T-helper 1 cell treated with Interleukin-12 subunit alpha and Interleukin-12 subunit beta and Interleukin-4 antibody, amounts not matched to agents 30 μg/mL and 1 μg/mL, for 36 hours (primary cell): ENCODE results near the gene TDRD7.

ENCODE experiments used
- H3K27ac Mint-ChIP-seq: one replicate; pipeline ENCODE4 v1.8.0; 2021; ENCODE audit warnings: mild to moderate bottlenecking, mixed read lengths
- H3K27me3 Mint-ChIP-seq: one replicate; pipeline ENCODE4 v1.8.0; 2021; ENCODE audit warnings: low read depth, mixed read lengths
- H3K36me3 Mint-ChIP-seq: one replicate; pipeline ENCODE4 v1.8.0; 2021; ENCODE audit warnings: low read depth, mixed read lengths
- H3K4me1 Mint-ChIP-seq: one replicate; pipeline ENCODE4 v1.8.0; 2021; ENCODE audit warnings: low read depth, mixed read lengths
- H3K4me3 Mint-ChIP-seq: one replicate; pipeline ENCODE4 v1.8.0; 2021; ENCODE audit warnings: mild to moderate bottlenecking, moderate library complexity, mixed read lengths
- H3K9me3 Mint-ChIP-seq: one replicate; pipeline ENCODE4 v1.8.0; 2021; ENCODE audit warnings: mixed read lengths

The TDRD7 gene

DNA sequence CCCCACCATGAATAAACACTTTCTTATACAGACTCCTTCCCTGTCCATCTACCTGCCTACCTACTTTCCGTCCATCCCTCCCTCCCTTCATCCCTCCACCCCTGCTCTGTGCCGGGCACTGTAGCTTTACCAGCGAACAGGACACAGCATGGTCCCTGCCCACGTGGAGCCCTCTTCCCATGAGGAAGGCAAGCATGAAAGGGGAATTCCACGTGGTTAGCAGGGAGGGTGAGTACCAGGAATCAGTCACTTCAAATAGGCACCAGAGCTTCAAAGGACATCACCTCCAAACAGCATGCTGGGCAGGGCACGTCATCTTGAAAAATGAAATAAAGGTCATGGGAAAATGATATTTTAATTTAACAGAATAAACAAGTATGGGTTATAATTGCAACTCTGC is 35.0 kb upstream of the TDRD7 start:
- Mint-ChIP-seq H3K27me3 (peaks cover 4% of the 10 kb centered on the region), H3K4me1 (no peaks in the 10 kb centered on the region), H3K36me3 (no peaks in the 10 kb centered on the region), H3K9me3 (no peaks in the 10 kb centered on the region), H3K4me3 (no peak overlapping the region), H3K27ac (no peak overlapping the region)

DNA sequence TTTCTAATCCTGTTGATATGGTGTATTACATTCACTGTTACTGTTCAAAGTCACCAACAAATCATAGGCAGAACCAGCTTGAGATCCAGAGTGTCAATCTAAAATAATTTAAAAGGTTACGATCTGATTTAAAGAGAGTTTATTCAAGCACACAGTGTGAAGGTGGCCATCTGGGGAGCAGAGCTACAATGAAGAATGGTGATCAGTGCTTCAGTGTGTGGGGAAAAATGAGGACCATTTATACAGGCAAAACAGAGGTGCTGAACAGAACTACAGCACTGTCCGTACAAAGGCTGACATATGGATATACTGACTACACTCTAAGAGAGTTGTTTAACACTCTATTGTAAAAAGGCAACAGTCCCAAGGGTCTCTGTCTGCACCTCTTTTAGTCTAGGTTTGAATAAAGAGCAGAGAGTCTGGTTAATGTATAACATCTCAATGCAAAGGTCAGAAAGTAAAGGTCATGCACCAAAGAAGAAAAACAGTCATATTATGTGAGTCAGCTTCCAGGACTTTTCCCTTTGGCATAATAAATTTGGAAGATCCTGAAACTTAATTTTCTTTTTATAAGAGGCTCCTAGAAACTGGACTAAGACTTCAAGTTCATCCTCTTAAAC is 29.7 kb upstream of the TDRD7 start:
- peaks cover 20% of the 10 kb centered on the region for H3K27me3 Mint-ChIP-seq
- H3K4me1 Mint-ChIP-seq, result peaks cover 7% of the 10 kb centered on the region

DNA sequence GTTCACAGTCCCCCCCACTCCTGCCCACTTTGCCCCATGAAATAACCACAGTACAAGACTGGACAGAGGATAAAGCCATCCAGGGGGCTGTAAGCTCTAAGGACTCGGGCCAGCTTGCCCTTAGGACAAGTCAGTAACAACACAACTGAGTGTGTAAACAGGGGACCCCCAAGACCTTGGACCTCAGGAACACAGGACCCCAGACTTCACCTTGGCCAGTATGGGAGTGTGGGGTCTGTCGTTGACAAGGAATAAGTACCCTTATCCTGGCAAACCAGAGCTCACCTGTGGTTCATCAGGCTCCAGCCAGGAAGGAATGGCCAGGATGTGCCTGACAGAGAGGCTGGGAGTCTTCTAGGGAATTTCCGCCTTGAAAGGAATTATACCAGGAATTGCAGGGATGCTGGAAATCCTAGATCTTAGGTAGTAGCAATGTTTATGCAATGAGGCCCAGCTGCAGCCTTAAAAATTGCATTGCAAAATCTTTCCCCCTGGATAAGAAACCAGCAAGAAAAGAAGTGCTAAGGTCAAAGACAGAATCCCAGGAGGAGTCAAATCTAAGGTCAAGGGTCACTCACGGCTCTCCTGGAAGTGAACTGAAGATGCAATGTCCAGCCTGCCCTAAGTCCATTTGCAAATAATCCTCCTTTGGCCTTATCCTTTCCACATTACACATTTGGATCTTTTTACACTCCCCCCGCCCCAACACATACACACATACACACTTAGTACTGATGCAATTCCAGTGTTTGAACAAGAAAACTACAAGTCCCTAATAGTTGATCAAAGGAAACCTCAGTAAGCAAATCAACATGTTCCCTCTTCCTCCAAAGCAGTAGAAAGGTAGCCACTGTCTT is 27.3 kb upstream of the TDRD7 start:
- Mint-ChIP-seq H3K4me3 (no peak overlapping the region), H3K9me3 (no peaks in the 10 kb centered on the region), H3K27me3 (peaks cover 23% of the 10 kb centered on the region), H3K36me3 (no peaks in the 10 kb centered on the region), H3K4me1 (peaks cover 26% of the 10 kb centered on the region), H3K27ac (no peak overlapping the region)

More for the DNA sequence above, 29.7 kb upstream of the TDRD7 start:
- Mint-ChIP-seq H3K4me3 (no peak overlapping the region), H3K27ac (no peak overlapping the region), H3K36me3 (no peaks in the 10 kb centered on the region), H3K9me3 (no peaks in the 10 kb centered on the region)

DNA sequence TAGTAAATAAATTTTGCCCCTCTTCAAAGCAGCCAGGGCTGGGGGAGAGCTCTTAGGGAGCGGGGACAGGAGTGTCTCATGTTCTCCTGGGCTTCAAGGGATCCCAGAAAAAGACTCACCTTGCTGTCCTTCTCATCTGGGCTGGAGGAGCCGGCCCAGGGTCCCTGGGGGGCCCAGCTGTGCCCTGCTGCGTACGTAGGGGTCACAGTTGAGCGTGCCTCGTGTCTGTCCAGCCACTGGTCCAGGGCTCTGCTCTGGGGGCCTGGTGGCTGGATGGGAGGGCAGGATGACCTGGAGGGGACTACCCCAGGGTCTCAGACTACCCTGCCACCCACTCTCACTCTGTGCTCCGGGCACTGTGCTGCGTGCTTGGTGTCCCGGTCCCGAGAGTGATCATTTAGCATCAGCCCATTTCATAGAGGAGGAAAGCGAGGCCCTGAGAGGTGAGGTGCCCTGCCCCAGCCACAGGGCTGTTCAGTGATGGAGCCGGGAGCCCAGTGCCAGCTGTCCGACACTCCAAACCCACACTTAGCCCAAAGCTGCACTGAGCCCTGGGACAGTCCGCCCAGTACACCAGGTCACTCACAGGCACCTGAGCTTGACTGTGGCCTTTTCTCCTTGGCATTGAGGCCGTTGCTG is 26.2 kb upstream of the TDRD7 start:
- Mint-ChIP-seq H3K27me3 (peaks cover 23% of the 10 kb centered on the region), H3K36me3 (no peaks in the 10 kb centered on the region), H3K9me3 (no peaks in the 10 kb centered on the region), H3K4me3 (no peak overlapping the region), H3K4me1 (peaks cover 28% of the 10 kb centered on the region), H3K27ac (no peak overlapping the region)

DNA sequence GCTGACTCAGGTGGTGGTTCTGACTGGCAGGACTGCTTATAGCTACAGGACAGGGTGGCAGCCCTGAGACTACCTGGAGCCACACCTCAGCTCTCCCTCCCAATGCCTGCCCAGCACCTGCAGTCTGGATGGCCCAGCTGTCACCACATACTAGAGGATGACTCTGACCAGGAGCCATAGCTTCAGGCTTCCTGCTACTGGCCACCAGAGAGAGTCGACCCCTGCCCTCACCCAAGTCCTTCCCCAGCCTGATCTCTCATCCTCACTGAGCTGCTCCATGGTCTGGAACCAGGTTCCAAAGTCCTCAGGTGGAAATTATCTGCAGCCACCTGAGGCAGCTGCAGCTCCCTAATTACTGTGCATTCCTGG is 25.6 kb upstream of the TDRD7 start:
- no peaks in the 10 kb centered on the region for H3K36me3 Mint-ChIP-seq
- peaks cover 28% of the 10 kb centered on the region for H3K27me3 Mint-ChIP-seq
- no peak overlapping the region for H3K27ac Mint-ChIP-seq
- peaks cover 28% of the 10 kb centered on the region for H3K4me1 Mint-ChIP-seq
- no peaks in the 10 kb centered on the region for H3K9me3 Mint-ChIP-seq
- no peak overlapping the region for H3K4me3 Mint-ChIP-seq

DNA sequence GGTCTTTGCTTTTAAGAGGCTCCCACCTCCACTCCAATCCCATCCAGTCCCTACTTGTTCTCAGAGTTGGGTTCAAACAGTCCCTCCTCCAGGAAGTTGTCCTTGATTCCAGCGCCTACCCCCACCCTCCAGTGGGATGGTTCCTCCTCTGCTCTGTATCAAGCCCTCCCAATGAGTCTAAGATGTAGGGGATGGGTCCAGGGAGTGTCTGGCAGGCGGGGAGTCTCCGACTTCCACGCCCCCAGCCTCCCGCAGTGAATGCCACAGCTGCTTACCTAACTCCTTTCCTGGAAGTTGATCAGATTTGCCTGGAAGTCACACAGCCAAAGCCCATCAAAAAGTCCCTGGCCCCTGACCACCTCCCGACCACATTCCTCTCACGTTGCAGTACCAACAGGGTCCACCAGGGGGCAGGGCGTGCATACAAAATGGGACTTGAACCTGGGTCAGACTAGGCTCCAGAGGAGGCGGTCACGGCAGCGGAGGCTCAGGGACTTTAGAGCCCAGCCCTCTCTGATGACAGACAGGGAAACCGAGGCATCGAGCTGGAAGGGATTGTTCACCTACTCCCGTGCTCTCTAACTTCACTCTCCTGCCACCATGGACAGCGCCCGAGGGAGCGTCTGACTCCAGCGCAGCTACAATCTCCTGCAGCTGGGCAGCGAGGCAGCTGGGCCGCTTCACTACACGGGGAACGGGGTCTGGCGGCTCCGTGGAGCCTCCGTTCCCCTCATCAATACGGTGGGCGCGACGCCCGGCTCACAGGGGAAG is 25.0 kb upstream of the TDRD7 start:
- H3K27ac Mint-ChIP-seq, result no peak overlapping the region
- H3K4me1 Mint-ChIP-seq, result peaks cover 28% of the 10 kb centered on the region
- H3K4me3 Mint-ChIP-seq, result no peak overlapping the region
- H3K27me3 Mint-ChIP-seq, result peaks cover 32% of the 10 kb centered on the region
- no peaks in the 10 kb centered on the region for H3K9me3 Mint-ChIP-seq
- no peaks in the 10 kb centered on the region for H3K36me3 Mint-ChIP-seq

DNA sequence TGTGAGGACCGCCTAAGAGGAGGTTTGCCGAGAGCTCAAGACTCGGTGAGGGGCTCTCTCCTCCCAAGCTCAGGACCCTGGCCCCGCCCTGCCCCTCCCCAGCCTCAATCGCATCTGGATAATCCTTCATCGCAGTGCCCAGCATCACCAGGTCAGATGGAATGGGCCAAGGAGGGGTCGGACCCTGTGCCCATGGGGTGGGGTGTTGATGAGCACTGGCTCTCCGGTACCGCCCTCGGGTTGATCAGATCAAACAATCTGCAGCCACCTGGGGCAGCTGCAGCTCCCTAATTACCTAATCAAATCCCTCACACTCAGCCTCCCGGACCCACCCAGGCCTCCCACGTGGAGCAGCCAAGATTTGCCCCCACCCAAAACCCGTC is 24.4 kb upstream of the TDRD7 start:
- Mint-ChIP-seq H3K4me1 (peaks cover 28% of the 10 kb centered on the region), H3K4me3 (no peak overlapping the region)

DNA sequence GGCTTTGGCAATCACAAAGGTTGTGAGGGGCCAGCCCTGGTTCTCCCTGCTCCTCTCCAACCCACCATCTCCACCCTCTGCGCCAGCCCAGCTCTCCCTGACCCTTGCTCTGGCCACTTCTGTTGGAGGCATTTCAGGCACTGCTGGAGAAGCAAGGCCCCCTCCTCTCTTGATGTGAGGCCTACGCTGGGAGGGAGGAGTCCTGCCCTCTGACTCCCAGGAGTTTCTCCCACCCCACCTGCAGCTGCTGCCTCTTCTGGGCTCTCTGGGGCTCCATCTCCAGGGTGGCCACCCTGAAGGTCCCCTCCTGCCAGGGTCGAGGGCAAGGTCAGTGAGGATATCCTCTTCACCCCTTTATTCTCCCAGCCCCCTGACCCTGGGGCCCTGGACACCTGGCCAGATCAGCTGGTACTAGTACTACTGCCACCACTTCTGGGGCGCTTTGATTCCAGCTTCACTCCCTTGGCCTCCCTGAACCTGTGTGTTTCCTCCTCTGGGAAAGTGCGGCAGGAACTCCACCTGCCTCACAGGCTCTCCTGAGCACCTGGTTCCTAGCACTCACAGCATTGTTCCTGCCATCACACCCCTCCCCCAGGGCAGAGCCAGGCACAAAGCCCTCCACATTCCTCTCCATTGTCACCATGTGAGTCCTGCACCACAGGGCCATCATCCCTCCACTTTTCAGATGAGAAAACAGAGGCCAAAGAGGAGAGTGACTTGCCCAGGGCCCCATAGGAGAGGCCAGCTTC is 23.8 kb upstream of the TDRD7 start:
- Mint-ChIP-seq H3K4me1 (peaks cover 28% of the 10 kb centered on the region), H3K9me3 (no peaks in the 10 kb centered on the region), H3K27ac (peak overlapping the region; percentile 62), H3K4me3 (peak overlapping the region; percentile 5), H3K27me3 (peaks cover 42% of the 10 kb centered on the region), H3K36me3 (no peaks in the 10 kb centered on the region)

More for the DNA sequence above, 24.4 kb upstream of the TDRD7 start:
- H3K9me3 Mint-ChIP-seq, result no peaks in the 10 kb centered on the region
- H3K27ac Mint-ChIP-seq, result no peak overlapping the region
- no peaks in the 10 kb centered on the region for H3K36me3 Mint-ChIP-seq
- peaks cover 38% of the 10 kb centered on the region for H3K27me3 Mint-ChIP-seq

DNA sequence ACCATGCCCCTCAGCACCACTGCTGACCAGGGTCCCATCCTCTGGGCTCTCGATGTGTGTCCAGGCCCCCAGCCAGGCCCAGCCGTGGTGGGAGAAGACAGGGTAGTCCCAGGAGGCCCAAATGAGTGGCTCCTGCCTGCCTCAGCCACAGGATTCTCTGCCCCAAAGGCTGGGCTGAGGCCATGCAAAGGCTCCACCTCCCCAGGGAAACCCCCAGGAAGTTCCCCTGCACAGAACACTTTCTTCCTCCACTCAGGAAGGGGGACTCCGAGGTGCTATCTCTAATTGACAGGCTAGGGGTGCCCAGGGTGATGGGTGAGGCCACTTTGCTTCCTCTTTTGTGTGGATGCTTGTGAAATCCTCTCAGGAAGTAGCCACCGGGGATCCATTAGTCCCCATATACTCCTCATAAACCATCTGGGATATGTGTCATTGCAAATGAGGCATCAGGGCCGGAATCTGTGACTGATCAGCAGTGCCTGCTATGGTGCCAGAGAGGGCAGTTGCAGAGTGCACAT is 23.1 kb upstream of the TDRD7 start:
- peaks cover 45% of the 10 kb centered on the region for H3K27me3 Mint-ChIP-seq
- peak overlapping the region; percentile 27 for H3K4me3 Mint-ChIP-seq
- H3K27ac Mint-ChIP-seq, result peak overlapping the region; percentile 62
- no peaks in the 10 kb centered on the region for H3K9me3 Mint-ChIP-seq
- peaks cover 28% of the 10 kb centered on the region for H3K4me1 Mint-ChIP-seq
- H3K36me3 Mint-ChIP-seq, result no peaks in the 10 kb centered on the region

DNA sequence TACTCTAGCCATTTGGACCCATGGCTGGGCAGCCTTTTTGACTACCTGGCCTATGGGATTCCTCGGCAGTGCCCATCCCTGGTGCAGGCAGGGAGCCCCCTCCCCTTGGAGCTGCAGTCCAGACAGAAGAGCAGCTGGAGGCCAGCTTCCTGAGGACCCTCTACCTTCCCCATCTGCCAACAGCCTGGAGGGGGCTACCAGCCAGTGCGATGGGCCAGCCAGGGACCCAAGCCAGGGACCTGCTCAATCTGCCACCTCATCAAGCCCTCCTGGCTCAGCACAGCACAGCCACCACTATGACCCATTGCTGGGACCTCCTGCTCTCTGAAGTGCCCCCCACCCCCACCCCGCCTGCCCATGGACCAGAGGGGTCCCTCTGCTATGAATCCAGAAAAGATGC is 22.6 kb upstream of the TDRD7 start:
- H3K4me1 Mint-ChIP-seq, result peaks cover 28% of the 10 kb centered on the region
- H3K4me3 Mint-ChIP-seq, result no peak overlapping the region
- no peak overlapping the region for H3K27ac Mint-ChIP-seq
- no peaks in the 10 kb centered on the region for H3K36me3 Mint-ChIP-seq
- H3K9me3 Mint-ChIP-seq, result no peaks in the 10 kb centered on the region
- H3K27me3 Mint-ChIP-seq, result peaks cover 49% of the 10 kb centered on the region

DNA sequence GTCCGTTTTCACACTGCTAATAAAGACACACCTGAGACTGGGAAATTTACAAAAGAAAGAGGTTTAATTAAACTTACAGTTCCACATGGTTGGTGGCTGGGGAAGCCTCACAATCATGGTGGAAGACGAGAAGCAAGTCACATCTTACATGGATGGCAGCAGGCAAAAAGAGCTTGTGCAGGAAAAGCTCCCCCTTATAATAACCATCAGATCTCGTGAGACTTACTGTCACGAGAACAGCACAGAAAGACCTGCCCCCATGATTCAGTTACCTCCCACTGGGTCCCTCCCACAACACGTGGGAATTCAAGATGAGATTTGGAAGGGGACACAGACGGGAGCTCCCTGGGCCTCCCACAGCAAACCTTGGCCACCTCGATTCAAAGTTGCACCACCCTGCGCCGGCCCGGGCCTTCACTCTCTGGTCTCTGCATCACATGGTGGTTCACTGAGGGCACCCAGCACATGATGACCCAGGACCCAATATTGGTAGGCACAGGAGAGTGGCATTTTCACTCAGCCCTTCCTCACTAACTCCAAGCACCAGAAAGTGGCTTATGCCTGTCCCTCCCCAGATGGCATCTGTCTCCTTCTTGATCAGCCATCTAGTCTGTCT is 21.0 kb upstream of the TDRD7 start:
- peaks cover 57% of the 10 kb centered on the region for H3K27me3 Mint-ChIP-seq
- no peaks in the 10 kb centered on the region for H3K9me3 Mint-ChIP-seq
- H3K4me3 Mint-ChIP-seq, result no peak overlapping the region
- H3K36me3 Mint-ChIP-seq, result no peaks in the 10 kb centered on the region
- no peak overlapping the region for H3K27ac Mint-ChIP-seq
- peaks cover 29% of the 10 kb centered on the region for H3K4me1 Mint-ChIP-seq

DNA sequence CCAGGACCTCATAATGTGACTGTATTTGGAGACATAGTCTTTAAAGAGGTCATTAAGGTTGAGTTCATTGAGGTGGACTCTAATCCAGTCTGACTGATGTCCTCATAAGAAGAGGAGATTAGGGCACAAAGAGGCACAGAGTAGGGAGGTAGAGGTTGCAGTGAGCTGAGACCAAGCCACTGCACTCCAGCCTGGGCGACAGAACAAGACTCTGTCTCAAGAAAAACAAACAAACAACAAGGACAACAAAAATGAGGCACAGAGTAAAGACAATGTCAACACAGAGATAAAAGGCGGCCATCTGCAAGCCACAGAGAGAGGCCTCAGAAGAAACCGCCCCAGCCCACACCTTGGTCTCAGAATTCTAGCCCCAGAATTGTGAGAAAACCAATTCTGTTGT is 17.0 kb upstream of the TDRD7 start:
- no peaks in the 10 kb centered on the region for H3K9me3 Mint-ChIP-seq
- no peak overlapping the region for H3K27ac Mint-ChIP-seq
- H3K27me3 Mint-ChIP-seq, result peaks cover 61% of the 10 kb centered on the region
- H3K36me3 Mint-ChIP-seq, result no peaks in the 10 kb centered on the region
- no peak overlapping the region for H3K4me3 Mint-ChIP-seq
- H3K4me1 Mint-ChIP-seq, result peaks cover 26% of the 10 kb centered on the region

DNA sequence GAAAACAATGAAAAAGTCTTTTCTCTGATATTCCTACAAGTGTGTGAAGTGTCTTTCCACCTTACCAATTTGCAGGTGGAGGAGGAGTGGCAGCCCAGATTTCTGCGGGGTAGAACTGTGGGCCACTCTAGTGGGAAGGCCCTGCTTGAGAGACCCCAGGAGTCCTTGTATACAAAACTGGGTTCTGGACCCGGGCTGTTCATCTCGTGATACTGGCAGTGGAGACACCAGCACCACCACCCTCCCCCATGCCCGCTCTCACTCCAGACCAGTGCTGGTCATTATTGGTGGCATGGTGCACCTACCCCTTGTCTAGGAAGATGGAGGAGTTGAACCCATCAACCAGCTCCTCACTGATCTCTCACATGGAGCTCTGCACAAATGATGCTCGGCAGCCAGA is 16.2 kb upstream of the TDRD7 start:
- Mint-ChIP-seq H3K4me1 (peaks cover 24% of the 10 kb centered on the region), H3K27ac (no peak overlapping the region), H3K36me3 (no peaks in the 10 kb centered on the region), H3K4me3 (no peak overlapping the region), H3K9me3 (no peaks in the 10 kb centered on the region), H3K27me3 (peaks cover 64% of the 10 kb centered on the region)
